GM15510 (cell line): ENCODE measurements around the gene YJU2.

Experiments
- POLR2A ChIP-seq: IDR thresholded peaks from 3 replicates; pipeline ENCODE4 v1.6.1; 2011; ENCODE audit warnings: borderline replicate concordance; ENCODE audit not compliant: insufficient read length; ENCODE audit errors: extremely low read depth

YJU2 gene

DNA sequence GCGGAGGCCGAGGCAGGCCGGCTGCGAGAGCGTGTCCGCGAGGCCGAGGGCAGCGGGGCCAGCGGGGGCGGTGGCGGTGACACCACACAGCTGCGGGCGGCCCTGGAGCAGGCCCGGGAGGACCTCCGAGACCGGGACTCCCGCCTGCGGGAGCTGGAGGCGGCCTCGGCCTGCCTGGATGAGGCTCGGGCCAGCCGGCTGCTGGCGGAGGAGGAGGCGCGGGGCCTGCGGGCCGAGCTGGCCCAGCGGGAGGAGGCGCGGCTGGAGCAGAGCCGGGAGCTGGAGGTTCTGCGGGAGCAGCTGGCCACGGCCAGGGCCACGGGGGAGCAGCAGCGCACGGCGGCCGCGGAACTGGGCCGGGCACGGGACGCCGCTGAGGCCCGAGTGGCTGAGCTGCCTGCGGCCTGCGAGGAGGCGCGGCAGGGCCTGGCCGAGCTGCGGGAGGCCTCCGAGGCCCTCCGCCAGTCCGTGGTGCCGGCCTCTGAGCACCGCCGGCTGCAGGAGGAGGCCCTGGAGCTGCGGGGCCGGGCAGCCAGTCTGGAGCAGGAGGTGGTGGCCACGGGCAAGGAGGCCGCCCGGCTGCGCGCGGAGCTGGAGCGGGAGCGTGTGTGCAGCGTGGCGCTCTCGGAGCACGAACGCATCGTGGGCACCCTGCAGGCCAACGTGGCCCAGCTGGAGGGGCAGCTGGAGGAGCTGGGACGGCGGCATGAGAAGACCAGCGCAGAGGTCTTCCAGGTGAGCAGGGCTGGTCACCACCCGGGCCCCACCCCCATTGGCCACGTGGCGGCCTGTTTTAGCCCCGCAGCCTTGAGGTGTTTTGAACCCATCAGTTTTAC lies 29.2 kb upstream of the YJU2 start:
- TF ChIP-seq POLR2A: no peak

GRCh38 chr19:4220188-4220587 lies 26.7 kb upstream of the YJU2 start:
- no peak for TF ChIP-seq POLR2A

- no peak for TF ChIP-seq POLR2A
Measured at GRCh38 chr19:4224470-4224869, 22.4 kb upstream of the YJU2 start.

DNA sequence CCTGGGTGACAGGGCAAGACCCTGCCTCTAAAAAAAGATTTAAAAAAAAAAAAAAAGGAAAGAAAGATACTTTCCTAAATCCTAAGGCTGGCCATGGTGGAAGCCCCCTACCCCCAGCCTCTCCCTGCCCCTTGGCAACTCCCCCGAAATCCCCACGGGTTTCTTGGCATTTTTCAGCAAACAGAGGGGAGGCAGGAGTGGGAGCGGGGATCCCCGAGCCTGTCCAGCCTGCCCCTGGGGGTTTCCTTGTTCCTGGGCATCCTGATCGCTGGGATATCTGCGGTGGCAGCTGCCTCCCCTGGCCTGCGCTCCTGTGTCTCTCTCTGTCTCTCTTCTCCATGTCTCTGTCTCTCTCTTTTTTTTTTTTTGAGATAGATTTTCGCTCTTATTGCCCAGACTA lies 21.0 kb upstream of the YJU2 start:
- no peak for TF ChIP-seq POLR2A

DNA sequence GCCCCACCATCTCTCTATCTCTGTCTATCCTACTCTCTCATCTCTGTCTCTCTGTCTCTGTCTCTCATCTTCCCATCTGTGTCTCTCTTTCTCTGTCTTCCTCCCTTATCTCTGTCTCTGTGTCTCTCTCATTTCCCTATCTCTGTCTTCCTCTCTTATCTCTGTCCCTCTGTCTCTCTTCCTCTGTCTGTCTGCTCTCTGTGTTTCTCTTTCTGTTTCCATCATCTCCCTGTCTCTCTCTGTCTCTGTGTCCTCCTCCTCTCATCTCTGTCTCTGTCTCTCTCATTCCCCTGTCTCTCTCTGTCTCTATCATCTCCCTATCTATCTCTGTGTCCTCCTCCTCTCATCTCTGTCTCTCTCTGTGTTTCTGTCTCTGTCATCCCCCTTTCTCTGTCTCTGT lies 19.1 kb upstream of the YJU2 start:
- TF ChIP-seq POLR2A: no peak

GRCh38 chr19:4228765-4229178 lies 18.1 kb upstream of the YJU2 start:
- TF ChIP-seq POLR2A: no peak

- TF ChIP-seq POLR2A: peak; percentile 62
Measured at GRCh38 chr19:4229179-4229931, 17.5 kb upstream of the YJU2 start, which contains the start of gene EBI3. Gene EBI3, plus strand, starts transcription at chr19:4229523. Its CDS starts 28 bp downstream, at chr19:4229551.

DNA sequence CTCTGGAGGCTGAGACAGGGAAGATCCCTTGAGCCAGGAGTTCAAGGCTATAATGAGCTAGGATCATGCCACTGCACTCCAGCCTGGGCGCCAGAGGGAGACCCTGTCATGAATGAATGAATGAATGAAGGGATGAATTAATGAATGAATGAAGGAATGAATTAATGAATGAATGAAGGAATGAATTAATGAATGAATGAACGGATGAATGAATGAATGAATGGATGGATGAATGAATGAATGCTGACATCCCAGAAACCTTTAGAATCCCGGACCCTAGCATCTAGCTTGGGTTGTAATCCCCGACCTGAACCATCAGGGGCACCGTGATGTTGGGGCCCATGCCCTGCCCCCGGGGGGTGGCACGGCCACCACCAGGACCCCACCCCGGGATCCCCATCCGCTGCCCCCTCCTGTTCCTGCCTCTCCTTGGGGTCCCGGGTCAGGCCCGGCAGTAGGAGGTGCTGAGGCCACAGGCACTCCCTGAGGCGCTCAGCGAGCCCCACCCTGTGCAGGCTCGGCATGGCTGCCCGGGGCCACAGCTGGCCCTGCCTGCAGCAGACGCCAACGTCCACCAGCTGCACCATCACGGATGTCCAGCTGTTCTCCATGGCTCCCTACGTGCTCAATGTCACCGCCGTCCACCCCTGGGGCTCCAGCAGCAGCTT lies 14.1 kb upstream of the YJU2 start:
- TF ChIP-seq POLR2A: peak; percentile 24

DNA sequence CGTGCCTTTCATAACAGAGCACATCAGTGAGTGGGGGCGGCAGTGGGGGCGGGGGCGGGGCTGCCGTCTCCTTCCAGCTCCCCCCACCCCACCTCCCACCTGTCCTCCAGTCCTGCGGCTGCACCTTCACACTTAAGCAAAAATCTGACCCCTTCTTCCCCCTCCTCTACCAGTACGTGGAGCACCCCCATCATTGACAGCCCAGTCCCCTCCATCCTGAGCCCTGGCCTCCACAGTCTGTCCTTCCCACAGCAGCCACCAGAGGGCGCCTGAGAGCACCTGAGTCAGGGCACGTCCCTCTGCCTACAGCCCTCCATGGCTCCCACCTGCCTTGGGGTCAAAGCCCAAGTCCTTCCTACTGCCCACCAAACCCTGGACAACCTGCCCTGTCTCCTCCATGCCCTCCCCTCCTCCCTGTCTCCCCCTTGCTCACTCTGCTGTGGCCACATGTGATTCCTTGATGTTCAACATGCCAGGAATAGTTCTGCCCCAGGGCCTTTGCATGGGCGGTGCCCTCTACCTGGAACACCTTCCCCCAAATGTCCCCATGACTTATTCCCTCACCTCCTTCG lies 13.5 kb upstream of the YJU2 start:
- TF ChIP-seq POLR2A: no peak

GRCh38 chr19:4234142-4234861 lies 12.6 kb upstream of the YJU2 start:
- TF ChIP-seq POLR2A: no peak

GRCh38 chr19:4234862-4235201 lies 12.0 kb upstream of the YJU2 start:
- no peak for TF ChIP-seq POLR2A

DNA sequence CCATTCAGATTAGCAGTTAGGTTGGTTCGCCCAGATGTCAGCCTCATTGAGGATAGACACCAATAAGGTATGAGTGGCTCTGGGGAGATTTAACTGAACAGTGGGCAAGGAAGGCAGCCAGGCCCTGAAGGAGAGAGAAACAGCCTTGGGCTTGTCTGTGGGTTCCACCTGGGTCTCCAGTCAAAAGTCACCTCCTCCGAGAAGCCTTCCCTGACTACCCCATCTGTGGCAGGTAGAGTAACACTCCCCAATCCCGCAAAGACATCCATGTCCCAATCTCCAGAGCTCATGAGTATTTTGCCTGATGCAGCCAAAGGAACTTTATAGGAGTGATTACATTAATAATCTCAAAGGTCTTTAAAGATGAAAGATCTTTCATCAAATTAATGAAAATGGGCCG lies 8.0 kb upstream of the YJU2 start:
- TF ChIP-seq POLR2A: no peak

DNA sequence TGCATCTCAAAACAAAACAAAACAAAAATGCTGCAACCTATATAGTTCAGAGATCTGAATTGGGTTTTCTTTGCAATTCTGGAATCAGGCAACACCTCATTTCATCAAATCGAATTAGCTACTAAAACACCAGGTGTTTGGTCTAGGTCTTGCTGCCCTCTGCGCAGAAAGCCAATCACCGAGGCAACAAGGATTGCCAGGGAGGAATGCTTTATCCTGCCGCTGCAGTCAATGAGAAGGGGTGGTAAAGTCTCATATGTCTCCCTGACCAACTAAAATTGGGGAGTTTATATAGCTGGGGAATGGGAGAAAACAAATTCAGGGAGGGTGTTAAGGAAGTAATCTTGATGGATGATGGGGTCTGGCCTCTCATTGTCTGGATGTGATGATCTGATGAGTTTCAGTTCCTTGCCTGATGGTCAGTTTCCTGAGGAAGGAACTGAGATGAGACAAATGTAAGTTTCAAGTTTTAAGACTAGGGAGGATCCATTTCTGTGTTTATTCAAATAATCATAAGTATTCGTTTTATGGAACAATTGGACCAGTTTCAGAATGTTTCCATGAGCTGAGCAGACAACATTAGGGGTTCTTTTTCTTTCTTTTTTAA lies 5.0 kb upstream of the YJU2 start:
- no peak for TF ChIP-seq POLR2A

GRCh38 chr19:4256563-4256962 lies 9.7 kb downstream of the YJU2 start:
- no peak for TF ChIP-seq POLR2A
